DMS 273 (cell line): Measurements from ENCODE around the gene CNTNAP2.

Experiments
- DNase-seq: peaks from one replicate; lab custom pipeline; 2025; ENCODE audit not compliant: unreplicated experiment; lab: John Stamatoyannopoulos, UW

CNTNAP2 gene

GRCh38 chr7:146661435-146661834 lies 544.8 kb downstream of the CNTNAP2 start:
- DNase-seq, result no peak

DNA sequence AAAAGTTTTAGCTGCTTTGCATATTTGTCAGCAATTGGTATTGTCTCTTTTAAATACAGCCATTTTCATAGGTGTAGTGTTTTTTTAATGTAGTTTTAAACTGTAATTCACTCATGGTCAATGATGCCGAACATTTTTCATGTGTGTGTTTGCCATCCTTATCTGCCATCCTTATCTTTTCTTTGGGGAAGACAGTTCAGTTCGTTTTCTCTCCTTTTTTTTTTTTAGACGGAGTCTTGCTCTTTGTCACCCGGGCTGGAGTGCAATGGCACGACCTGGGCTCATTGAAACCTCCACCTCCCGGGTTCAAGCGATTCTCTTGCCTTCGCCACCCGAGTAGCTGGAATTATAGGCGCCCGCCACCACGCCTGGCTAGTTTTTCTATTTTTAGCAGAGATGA lies 545.3 kb downstream of the CNTNAP2 start:
- no peak for DNase-seq

- DNase-seq, result no peak
These were observed 548.4 kb downstream of the CNTNAP2 start for GRCh38 chr7:146665023-146665422.

DNA sequence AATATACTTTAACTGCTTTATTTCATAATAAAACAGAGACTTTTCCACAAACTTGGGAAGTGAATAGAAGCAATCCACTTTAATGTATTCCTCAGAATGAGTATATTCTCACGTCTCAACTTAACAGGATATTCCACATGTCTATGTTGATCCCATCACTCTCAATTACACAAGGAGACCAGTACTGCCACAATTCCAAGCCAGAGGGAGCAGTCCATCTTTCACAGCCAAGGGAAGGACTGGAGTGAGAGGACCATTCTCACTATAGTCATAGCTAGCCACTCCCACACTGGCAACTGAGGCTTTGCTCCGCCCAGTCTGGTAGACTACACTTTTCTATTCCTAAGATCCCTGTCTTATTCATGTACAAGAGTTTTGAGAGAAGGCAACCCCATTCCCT lies 553.9 kb downstream of the CNTNAP2 start:
- DNase-seq, result no peak

DNA sequence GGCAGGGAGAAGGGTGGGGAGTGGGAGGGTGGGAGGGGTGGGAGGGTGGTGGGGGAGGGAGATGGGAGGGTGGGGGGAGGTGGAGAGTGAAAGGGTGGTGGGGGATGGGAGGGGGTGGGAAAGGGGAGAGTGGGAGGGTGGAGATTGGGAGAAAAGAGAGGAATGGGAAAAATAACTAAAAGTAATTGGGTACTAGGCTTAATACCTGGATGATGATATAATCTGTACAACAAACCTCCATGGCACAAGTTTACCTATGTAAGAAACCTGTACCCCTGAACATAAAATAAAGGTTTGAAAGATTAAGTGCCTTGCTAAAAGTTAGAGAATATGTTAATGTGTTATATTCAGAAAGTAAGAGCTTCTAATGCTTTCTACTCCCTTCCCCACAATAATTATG lies 564.9 kb downstream of the CNTNAP2 start:
- no peak for DNase-seq

GRCh38 chr7:146683439-146683838 lies 566.8 kb downstream of the CNTNAP2 start:
- no peak for DNase-seq

- no peak for DNase-seq
These were observed 574.4 kb downstream of the CNTNAP2 start for GRCh38 chr7:146690987-146691386.

GRCh38 chr7:146698995-146699610 lies 582.5 kb downstream of the CNTNAP2 start:
- no peak for DNase-seq

DNA sequence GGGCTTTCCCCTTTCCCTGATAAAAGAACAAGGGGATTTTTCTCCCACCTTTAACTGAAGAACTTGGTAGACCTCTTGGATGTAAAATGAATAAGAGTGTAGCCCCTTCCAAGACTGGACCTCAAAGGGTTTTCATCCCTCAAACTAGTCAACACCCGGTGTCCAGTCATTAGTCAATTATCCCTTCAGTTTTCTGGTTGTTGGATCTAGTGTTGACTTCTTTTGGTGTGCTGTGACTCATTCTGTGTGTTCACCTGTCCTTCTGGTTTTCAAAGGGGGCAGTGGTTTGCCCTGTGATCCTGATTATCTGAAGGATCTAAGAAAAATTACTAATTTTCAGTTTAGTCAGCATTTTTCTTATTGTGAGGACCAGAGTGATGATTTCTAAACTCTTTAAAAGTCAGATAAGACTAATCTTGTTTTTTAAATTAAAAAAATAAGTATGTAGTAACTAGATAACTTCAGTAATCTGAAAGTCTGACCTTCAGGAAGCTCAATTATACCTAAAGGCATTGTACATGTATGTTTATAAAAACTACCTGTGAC lies 583.5 kb downstream of the CNTNAP2 start:
- no peak for DNase-seq

DNA sequence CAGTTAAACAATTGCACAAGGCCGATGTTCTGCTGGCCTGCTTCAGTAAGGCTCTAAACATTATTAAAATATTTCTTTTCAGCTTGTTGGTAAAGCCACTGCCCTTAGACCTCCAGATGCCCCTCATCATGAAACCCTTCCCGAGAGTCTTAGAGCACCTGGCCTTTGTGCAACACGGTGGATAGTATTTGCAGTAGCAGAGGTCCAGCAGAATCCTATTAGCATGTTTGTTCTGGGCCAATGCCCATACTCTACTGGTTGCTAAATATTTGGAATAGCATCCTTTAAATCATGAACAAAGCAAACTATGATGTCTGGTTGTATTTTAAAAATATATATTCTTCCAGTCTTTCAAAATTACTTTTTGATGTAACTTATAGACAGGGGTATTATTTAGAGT lies 584.6 kb downstream of the CNTNAP2 start:
- no peak for DNase-seq

DNA sequence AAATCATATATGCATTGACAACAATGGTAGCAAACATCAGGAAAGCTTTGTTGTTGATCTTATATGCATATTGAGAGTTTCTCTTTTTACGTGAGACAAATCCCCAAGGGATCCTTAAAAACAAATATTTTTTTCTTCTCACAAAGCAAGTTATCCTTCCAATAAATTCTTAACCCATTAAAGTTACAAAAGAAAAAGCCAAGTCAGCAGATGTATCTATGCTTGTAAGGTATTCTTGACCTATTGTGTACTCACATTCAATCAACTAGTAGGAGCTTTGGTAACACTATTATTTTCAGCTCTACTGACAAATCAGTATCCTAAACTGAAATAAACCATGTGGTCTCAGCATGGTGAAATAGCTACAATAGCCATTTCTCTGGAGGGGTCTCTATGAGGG lies 586.3 kb downstream of the CNTNAP2 start:
- DNase-seq, result no peak

GRCh38 chr7:146709451-146710027 lies 592.9 kb downstream of the CNTNAP2 start:
- no peak for DNase-seq

DNA sequence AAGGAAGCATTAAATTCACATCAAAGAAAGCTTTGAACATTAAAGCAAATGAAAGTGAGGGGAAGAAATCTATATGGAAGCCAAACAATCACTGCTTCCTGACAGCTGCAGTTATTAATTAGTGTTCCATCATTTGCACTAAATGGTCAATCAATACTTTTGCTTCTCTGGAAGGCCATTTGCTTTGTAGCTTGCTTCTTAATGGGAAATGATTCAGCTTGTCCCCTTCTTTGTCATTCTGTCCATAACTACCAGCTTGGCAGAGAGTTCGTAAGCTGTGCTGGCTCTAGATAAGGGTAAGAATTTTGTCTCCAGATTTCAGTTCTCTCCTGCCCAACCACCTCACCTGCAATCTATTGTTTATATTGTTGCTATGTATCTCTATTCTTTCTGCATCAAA lies 596.6 kb downstream of the CNTNAP2 start:
- no peak for DNase-seq

DNA sequence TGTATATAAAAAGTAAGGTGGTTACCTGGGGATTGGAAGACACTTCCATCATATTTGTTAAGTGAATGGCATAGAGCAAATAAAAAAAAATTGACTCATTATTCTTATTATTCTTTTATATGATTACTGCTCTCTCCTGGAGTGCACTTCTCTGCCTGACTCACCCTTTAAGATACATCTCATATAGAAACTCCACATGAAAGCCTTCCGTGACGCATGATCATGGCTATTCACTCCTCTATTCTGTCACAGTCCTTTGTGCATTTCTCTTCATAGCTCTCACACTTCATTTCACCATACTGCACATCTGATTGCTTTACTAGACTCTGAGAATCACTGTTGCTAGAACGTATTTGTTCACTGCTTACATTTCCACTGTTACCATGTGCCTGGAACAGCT lies 597.3 kb downstream of the CNTNAP2 start:
- DNase-seq, result no peak

GRCh38 chr7:146720195-146720594 lies 603.6 kb downstream of the CNTNAP2 start:
- no peak for DNase-seq

DNA sequence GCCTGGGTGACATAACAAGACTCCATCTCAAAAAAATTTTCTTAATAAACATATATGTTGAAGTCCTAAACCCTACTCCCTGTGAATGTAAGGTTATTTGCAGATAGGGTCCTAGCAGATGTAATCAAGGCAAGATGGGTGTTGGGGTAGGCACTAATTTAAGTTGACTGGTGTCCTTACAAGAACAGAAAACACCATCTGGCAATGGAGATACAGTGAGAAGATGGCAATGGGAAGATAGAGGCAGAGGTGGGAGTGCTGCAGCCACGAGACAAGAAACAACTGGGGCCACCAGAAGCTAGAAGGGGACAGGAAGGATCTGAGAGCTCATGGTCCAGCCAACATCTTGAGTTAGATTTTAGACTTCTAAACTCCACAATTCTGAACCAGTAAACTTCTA lies 606.4 kb downstream of the CNTNAP2 start:
- no peak for DNase-seq

- no peak for DNase-seq
These were observed 608.9 kb downstream of the CNTNAP2 start for GRCh38 chr7:146725520-146725919.

DNA sequence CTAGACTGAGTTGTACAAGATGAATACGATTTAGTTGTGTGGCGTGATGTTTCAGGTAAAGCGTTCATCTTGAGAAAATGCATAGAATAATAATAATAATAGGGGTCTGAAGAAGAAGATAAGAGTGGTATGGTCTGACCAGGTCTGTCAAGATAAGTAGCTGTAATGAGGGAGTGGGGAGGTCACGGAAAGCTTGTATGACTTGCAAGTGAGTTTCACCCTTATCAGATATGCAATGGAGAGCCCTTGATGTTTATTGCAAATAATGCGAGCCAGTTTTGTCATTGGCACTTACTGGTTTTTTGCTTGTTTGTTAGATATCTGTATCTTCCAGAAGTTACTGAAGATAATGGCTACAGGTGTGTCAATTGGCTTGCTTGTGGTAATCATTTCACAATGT lies 611.5 kb downstream of the CNTNAP2 start:
- DNase-seq, result no peak

DNA sequence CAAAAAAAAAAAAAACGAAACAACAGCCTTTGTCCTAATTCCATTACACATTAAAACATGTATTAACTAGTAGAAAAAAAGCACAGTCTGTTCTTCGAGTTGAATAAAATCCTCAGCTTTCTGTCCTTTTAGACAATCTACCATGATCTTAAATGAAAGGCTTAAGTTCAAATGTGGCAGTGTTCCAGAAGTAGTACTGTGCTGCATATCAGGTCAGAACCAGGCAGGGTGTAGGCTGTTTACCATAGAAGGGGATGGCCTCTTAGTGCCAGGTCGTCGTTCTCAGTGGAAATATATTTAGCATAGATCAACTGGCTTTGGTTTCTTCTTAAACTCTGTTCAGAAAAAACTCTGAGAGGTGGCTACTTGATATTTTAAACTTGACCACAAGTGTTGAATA lies 612.0 kb downstream of the CNTNAP2 start:
- no peak for DNase-seq

GRCh38 chr7:146731185-146731584 lies 614.6 kb downstream of the CNTNAP2 start:
- no peak for DNase-seq

GRCh38 chr7:146735992-146736391 lies 619.4 kb downstream of the CNTNAP2 start:
- DNase-seq, result no peak

DNA sequence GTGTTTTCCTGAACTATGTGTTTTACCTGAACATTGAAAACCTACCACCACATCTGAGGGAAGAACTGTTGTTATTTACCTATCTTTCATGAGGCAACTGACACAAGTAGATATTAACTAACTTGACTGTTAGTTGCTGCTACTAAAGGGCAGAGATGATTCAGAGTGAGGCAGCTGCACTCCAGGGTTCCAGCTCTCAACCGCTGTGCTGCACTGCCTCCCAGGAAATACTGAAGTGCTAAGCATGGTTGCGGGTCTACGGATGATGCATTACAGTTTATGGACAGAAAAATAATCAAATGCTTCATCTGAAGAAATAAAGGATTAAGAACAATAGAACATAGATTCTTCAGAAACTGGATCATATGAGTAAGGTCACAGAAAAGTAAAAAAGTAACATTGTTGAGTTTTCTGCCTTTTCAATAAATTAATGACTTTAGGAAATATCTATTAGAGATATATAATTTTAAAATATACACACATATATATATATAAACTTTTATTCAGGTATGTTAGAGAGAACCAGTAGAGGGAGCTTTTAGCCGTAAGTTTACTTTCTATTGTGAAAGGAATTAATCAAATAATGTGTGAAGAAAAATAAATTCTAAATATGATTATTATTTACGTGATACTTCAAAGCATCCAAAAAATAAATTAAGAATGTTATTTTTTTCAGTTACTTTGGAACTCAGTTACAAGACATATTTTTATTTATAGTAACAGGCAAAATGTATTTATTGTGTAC lies 620.0 kb downstream of the CNTNAP2 start:
- DNase-seq, result peak; percentile 18
